ENCODE measurements around the gene SEPTIN2.
"Not testable (repeated sequence)": the region's sequence is repeated elsewhere in the genome, so short reads cannot be mapped to it uniquely, and the experiment has no call there.

GRCh38 chr2:241278306-241278705, 37.4 kb upstream of the SEPTIN2 start:
- not testable (repeated sequence) for TF ChIP-seq POLR2A, CTCF, EP300 (IDR thresholded peaks at IDR 0.05)
